ENCODE results near the gene AFF3.
"Not testable (repeated sequence)": the region's sequence is repeated elsewhere in the genome, so short reads cannot be mapped to it uniquely, and the experiment has no call there.

Gene AFF3

DNA sequence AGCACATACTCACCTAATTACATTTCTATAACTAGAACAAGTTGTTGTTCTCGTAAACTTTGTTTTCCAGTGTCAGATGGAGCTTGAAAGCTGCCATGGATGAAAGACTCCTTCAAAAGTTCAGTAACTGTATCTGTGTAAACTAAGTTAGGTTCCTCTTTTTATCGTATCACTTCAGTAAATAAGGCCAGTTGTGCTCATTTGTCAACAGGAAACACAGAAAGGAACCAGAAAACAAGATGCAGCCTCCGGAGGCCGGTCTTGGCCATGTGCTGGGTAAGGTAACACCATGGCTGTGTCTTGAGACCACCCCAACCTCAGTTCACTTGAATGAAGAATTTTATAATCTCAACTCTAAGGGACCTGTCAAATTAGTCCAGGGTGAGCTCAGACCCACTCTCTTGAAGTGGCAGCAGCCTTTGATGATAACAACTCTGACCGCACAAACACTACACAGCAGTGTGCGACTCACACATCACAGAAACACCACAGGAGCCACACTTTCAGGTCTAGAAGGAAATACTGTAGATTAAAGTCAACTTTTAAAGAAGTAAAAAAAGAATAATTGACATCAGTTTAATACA is 213.8 kb downstream of the AFF3 start:
- H3K4me2 ChIP-seq (ENCODE audit: low read length, poor library complexity, severe bottlenecking), result no peak overlapping the region
- 96% methylated on average over 4 of the region's 6 CpGs for WGBS
- H2BK120ac ChIP-seq (ENCODE audit: low read depth, low read length), result no peak overlapping the region
- no peak overlapping the region for H2AK5ac ChIP-seq (ENCODE audit: low read length, severe bottlenecking)
- no peak overlapping the region for H3K4ac ChIP-seq (ENCODE audit: low read depth in 1 of 2, low read length in 2 of 2)
- no peak overlapping the region for H3K9ac ChIP-seq (ENCODE audit: low read length)
- H3K18ac ChIP-seq (ENCODE audit: low read depth in 1 of 2, low read length in 2 of 2), result no peak overlapping the region
- no peak overlapping the region for H3K14ac ChIP-seq (ENCODE audit: low read length in 2 of 2)
- no peak overlapping the region for H3K27ac ChIP-seq (ENCODE audit: low read length, poor library complexity, severe bottlenecking)
- no peak overlapping the region for H2BK15ac ChIP-seq (ENCODE audit: low read depth, poor library complexity, severe bottlenecking)
- peaks cover 0 to 6% of the 10 kb centered on the region in 2 experiments for H3K36me3 ChIP-seq (ENCODE audit: control insufficient read depth in 1 of 2, insufficient read depth in 2 of 2, low read depth in 1 of 2, low read length in 2 of 2)
- H3K9me3 ChIP-seq (ENCODE audit: control insufficient read depth, low read length), result no peaks in the 10 kb centered on the region
- H3K4me3 ChIP-seq (ENCODE audit: insufficient read depth in 1 of 2, low read depth in 1 of 2, low read length in 2 of 2), result no peak overlapping the region
- no peak overlapping the region for H2BK5ac ChIP-seq (ENCODE audit: low read depth, low read length, poor library complexity, severe bottlenecking)
- H2BK12ac ChIP-seq (ENCODE audit: low read length in 2 of 2), result no peak overlapping the region
- no peak overlapping the region for H3K23ac ChIP-seq (ENCODE audit: low read length in 2 of 2)
- peak; percentile 17 for DNase-seq
- peaks cover 1% of the 10 kb centered on the region for H3K4me1 ChIP-seq (ENCODE audit: control insufficient read depth, insufficient read depth, low read depth, low read length)
- H2AFZ ChIP-seq (ENCODE audit: low read depth, low read length), result no peak overlapping the region
- peak overlapping the region; percentile 33 for H4K8ac ChIP-seq (ENCODE audit: low read length)
- H4K91ac ChIP-seq (ENCODE audit: low read length), result no peak overlapping the region
- peaks cover 0 to 10% of the 10 kb centered on the region in 2 experiments for H3K27me3 ChIP-seq (ENCODE audit: control insufficient read depth in 1 of 2, insufficient read depth in 1 of 2, low read length in 2 of 2)
- H3K79me1 ChIP-seq (replicated peaks; ENCODE audit: low read length, poor library complexity, severe bottlenecking), result peaks cover 29% of the 10 kb centered on the region

- H2AFZ ChIP-seq (ENCODE audit: low read depth, low read length); H3K9ac ChIP-seq (ENCODE audit: low read length); H4K8ac ChIP-seq (ENCODE audit: low read length); H3K27me3 ChIP-seq (ENCODE audit: control insufficient read depth in 1 of 2, insufficient read depth in 1 of 2, low read length in 2 of 2); H3K23ac ChIP-seq (ENCODE audit: low read length in 2 of 2); H3K4me2 ChIP-seq (ENCODE audit: low read length, poor library complexity, severe bottlenecking); H3K27ac ChIP-seq (ENCODE audit: low read length, poor library complexity, severe bottlenecking); H2BK15ac ChIP-seq (ENCODE audit: low read depth, poor library complexity, severe bottlenecking); H2BK5ac ChIP-seq (ENCODE audit: low read depth, low read length, poor library complexity, severe bottlenecking); DNase-seq; H3K14ac ChIP-seq (ENCODE audit: low read length in 2 of 2); H3K4me1 ChIP-seq (ENCODE audit: control insufficient read depth, insufficient read depth, low read depth, low read length); H3K9me3 ChIP-seq (ENCODE audit: control insufficient read depth, low read length); H2BK12ac ChIP-seq (ENCODE audit: low read length in 2 of 2); H3K18ac ChIP-seq (ENCODE audit: low read depth in 1 of 2, low read length in 2 of 2); H3K4me3 ChIP-seq (ENCODE audit: insufficient read depth in 1 of 2, low read depth in 1 of 2, low read length in 2 of 2); H4K91ac ChIP-seq (ENCODE audit: low read length); H3K36me3 ChIP-seq (ENCODE audit: control insufficient read depth in 1 of 2, insufficient read depth in 2 of 2, low read depth in 1 of 2, low read length in 2 of 2); H2AK5ac ChIP-seq (ENCODE audit: low read length, severe bottlenecking); H3K4ac ChIP-seq (ENCODE audit: low read depth in 1 of 2, low read length in 2 of 2); H2BK120ac ChIP-seq (ENCODE audit: low read depth, low read length): not testable (repeated sequence)
- H3K79me1 ChIP-seq (replicated peaks; ENCODE audit: low read length, poor library complexity, severe bottlenecking), result peaks cover 28% of the 10 kb centered on the region
- 96% methylated on average over 5 of the region's 7 CpGs for WGBS
Measured at GRCh38 chr2:99927690-99928207, 214.6 kb downstream of the AFF3 start.

DNA sequence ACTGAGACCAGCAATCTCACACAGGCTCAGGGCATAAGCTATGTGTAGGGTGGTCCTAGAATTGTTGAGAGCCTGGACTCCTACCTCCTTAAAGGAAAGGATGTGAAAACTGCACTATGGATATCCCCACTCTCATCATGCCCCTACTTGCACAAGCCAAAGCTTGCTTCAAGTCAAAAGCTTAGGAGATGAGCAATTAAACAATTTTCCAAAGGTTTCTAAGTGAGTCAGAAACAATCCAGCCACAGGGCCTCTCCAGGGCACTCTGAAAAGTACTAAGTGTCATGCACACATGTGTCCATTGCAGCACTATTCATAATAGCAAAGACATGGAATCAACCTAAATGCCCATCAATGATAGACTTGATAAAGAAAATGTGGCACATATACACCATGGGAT is 215.4 kb downstream of the AFF3 start:
- Histone ChIP-seq H4K91ac (ENCODE audit: low read length) (no peak overlapping the region), H2AK5ac (ENCODE audit: low read length, severe bottlenecking) (no peak overlapping the region), H3K4me1 (ENCODE audit: control insufficient read depth, insufficient read depth, low read depth, low read length) (peaks cover 1% of the 10 kb centered on the region), H2AFZ (ENCODE audit: low read depth, low read length) (no peak overlapping the region), H3K27ac (ENCODE audit: low read length, poor library complexity, severe bottlenecking) (no peak overlapping the region), H2BK5ac (ENCODE audit: low read depth, low read length, poor library complexity, severe bottlenecking) (no peak overlapping the region), H3K27me3 (ENCODE audit: control insufficient read depth in 1 of 2, insufficient read depth in 1 of 2, low read length in 2 of 2) (peaks cover 0 to 10% of the 10 kb centered on the region in 2 experiments), H2BK120ac (ENCODE audit: low read depth, low read length) (no peak overlapping the region), H3K79me1 (replicated peaks; ENCODE audit: low read length, poor library complexity, severe bottlenecking) (peaks cover 26% of the 10 kb centered on the region), H3K9me3 (ENCODE audit: control insufficient read depth, low read length) (peaks cover 7% of the 10 kb centered on the region), H2BK15ac (ENCODE audit: low read depth, poor library complexity, severe bottlenecking) (no peak overlapping the region), H4K8ac (ENCODE audit: low read length) (no peak overlapping the region), H3K23ac (ENCODE audit: low read length in 2 of 2) (no peak overlapping the region), H3K36me3 (ENCODE audit: control insufficient read depth in 1 of 2, insufficient read depth in 2 of 2, low read depth in 1 of 2, low read length in 2 of 2) (no peaks in the 10 kb centered on the region), H3K9ac (ENCODE audit: low read length) (no peak overlapping the region), H3K18ac (ENCODE audit: low read depth in 1 of 2, low read length in 2 of 2) (peak overlapping the region in 1 of 2 experiments; percentile 57), H3K4ac (ENCODE audit: low read depth in 1 of 2, low read length in 2 of 2) (no peak overlapping the region), H3K14ac (ENCODE audit: low read length in 2 of 2) (no peak overlapping the region), H3K4me2 (ENCODE audit: low read length, poor library complexity, severe bottlenecking) (no peak overlapping the region), H2BK12ac (ENCODE audit: low read length in 2 of 2) (no peak overlapping the region), H3K4me3 (ENCODE audit: insufficient read depth in 1 of 2, low read depth in 1 of 2, low read length in 2 of 2) (no peak overlapping the region)
- DNase-seq, result peak; percentile 75

- H3K27ac ChIP-seq (ENCODE audit: low read length, poor library complexity, severe bottlenecking), result no peak overlapping the region
- no peaks in the 10 kb centered on the region for H3K36me3 ChIP-seq (ENCODE audit: control insufficient read depth in 1 of 2, insufficient read depth in 2 of 2, low read depth in 1 of 2, low read length in 2 of 2)
- no peak overlapping the region for H3K14ac ChIP-seq (ENCODE audit: low read length in 2 of 2)
- no peak overlapping the region for H3K4ac ChIP-seq (ENCODE audit: low read depth in 1 of 2, low read length in 2 of 2)
- peaks cover 0 to 10% of the 10 kb centered on the region in 2 experiments for H3K27me3 ChIP-seq (ENCODE audit: control insufficient read depth in 1 of 2, insufficient read depth in 1 of 2, low read length in 2 of 2)
- no peak overlapping the region for H2BK12ac ChIP-seq (ENCODE audit: low read length in 2 of 2)
- H3K23ac ChIP-seq (ENCODE audit: low read length in 2 of 2), result no peak overlapping the region
- no peak overlapping the region for H2BK5ac ChIP-seq (ENCODE audit: low read depth, low read length, poor library complexity, severe bottlenecking)
- H3K79me1 ChIP-seq (replicated peaks; ENCODE audit: low read length, poor library complexity, severe bottlenecking), result peaks cover 26% of the 10 kb centered on the region
- no peak overlapping the region for H3K4me3 ChIP-seq (ENCODE audit: insufficient read depth in 1 of 2, low read depth in 1 of 2, low read length in 2 of 2)
- H2BK120ac ChIP-seq (ENCODE audit: low read depth, low read length), result no peak overlapping the region
- no peak overlapping the region for H3K4me2 ChIP-seq (ENCODE audit: low read length, poor library complexity, severe bottlenecking)
- WGBS, result 94% methylated on average over 4 of the region's 4 CpGs
- no peak for DNase-seq
- no peak overlapping the region for H3K18ac ChIP-seq (ENCODE audit: low read depth in 1 of 2, low read length in 2 of 2)
- no peak overlapping the region for H4K91ac ChIP-seq (ENCODE audit: low read length)
- peaks cover 8% of the 10 kb centered on the region for H3K9me3 ChIP-seq (ENCODE audit: control insufficient read depth, low read length)
- no peak overlapping the region for H4K8ac ChIP-seq (ENCODE audit: low read length)
- H2BK15ac ChIP-seq (ENCODE audit: low read depth, poor library complexity, severe bottlenecking), result no peak overlapping the region
- no peak overlapping the region for H3K9ac ChIP-seq (ENCODE audit: low read length)
- H3K4me1 ChIP-seq (ENCODE audit: control insufficient read depth, insufficient read depth, low read depth, low read length), result peaks cover 1% of the 10 kb centered on the region
- no peak overlapping the region for H2AK5ac ChIP-seq (ENCODE audit: low read length, severe bottlenecking)
- H2AFZ ChIP-seq (ENCODE audit: low read depth, low read length), result no peak overlapping the region
Measured at GRCh38 chr2:99925960-99926359, 216.4 kb downstream of the AFF3 start.

Data from mesenchymal stem cell (in vitro differentiated cells and primary cell).